Liver (tissue), 3 donors: ENCODE results near the gene HINT1.

Experiments
- MAX ChIP-seq: IDR thresholded peaks from 2 replicates; pipeline ENCODE4 v1.6.1; 2016; ENCODE audit warnings: antibody characterized with exemption
- NR2F2 ChIP-seq: IDR thresholded peaks from 2 replicates; pipeline ENCODE4 v1.6.1; 2016; ENCODE audit warnings: antibody characterized with exemption
- RAD21 ChIP-seq, 2 donors: IDR thresholded peaks; 2 replicates each; pipeline ENCODE4 v1.6.1; 2016; ENCODE audit warnings: antibody characterized with exemption in 2 of 2, mild to moderate bottlenecking in 2 of 2
- YY1 ChIP-seq: IDR thresholded peaks from 2 replicates; pipeline ENCODE4 v1.6.1; 2016; ENCODE audit warnings: antibody characterized with exemption, mild to moderate bottlenecking
- TF ChIP-seq, protein P1 (sequence below): fragments of 150-350 bp; IDR thresholded peaks from 2 replicates; pipeline ENCODE4 v1.5.1; 2017; ENCODE audit warnings: improper control_type of control experiment, low read depth, low read length; ENCODE audit not compliant: missing input control
- donor health status: healthy.
- donor health status: healthy.

DNA sequence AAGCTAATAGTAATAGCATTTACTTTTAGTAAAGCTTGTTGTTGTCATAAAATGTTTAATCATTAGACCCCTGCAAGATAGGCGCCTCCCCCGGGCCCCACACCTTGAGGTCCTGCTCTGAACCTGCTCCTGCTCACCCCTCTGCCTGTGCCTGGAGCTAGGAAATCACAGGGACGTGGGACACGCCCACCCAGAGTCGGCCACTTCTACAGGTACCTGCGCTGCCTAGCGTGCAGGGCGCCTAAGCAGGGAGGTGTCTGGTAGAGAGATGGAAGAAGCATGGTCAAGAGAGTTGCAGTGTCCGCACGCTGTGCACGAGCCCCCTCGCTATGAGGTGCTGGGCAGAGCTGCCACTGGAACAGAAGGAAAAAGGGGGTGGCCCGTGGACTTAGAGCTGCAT, 52.6 kb downstream of the HINT1 start:
- TF ChIP-seq, protein P1, sequence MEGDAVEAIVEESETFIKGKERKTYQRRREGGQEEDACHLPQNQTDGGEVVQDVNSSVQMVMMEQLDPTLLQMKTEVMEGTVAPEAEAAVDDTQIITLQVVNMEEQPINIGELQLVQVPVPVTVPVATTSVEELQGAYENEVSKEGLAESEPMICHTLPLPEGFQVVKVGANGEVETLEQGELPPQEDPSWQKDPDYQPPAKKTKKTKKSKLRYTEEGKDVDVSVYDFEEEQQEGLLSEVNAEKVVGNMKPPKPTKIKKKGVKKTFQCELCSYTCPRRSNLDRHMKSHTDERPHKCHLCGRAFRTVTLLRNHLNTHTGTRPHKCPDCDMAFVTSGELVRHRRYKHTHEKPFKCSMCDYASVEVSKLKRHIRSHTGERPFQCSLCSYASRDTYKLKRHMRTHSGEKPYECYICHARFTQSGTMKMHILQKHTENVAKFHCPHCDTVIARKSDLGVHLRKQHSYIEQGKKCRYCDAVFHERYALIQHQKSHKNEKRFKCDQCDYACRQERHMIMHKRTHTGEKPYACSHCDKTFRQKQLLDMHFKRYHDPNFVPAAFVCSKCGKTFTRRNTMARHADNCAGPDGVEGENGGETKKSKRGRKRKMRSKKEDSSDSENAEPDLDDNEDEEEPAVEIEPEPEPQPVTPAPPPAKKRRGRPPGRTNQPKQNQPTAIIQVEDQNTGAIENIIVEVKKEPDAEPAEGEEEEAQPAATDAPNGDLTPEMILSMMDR = no peak
- TF ChIP-seq MAX = no peak
- TF ChIP-seq NR2F2 = no peak
- no peak for TF ChIP-seq YY1
- TF ChIP-seq RAD21 (IDR thresholded peaks at IDR 0.05) = no peak
